Measurements from ENCODE around the gene USP17L24.
"Not testable (repeated sequence)": the region's sequence is repeated elsewhere in the genome, so short reads cannot be mapped to it uniquely, and the experiment has no call there.

Gene USP17L24

GRCh38 chr4:9324865-9325264, at the start of gene USP17L24:
USP17L24 (plus strand) TSS chr4:9325165; CDS start chr4:9325165, 0 bp downstream.
- not testable (repeated sequence) for DNase-seq

GRCh38 chr4:9324191-9324590, 774 bp upstream of the USP17L24 start:
- not testable (repeated sequence) for DNase-seq

- DNase-seq, result not testable (repeated sequence)
Measured at GRCh38 chr4:9329611-9330010, 4.6 kb downstream of the USP17L24 start, which contains the start of gene USP17L25. USP17L25 (plus strand) TSS chr4:9329911; CDS start chr4:9329911, 0 bp downstream.

GRCh38 chr4:9334358-9334757, 9.4 kb downstream of the USP17L24 start, which contains the start of gene USP17L26:
USP17L26 (plus strand) TSS chr4:9334658; CDS start chr4:9334658, 0 bp downstream.
- not testable (repeated sequence) for DNase-seq

GRCh38 chr4:9339103-9339502, 14.1 kb downstream of the USP17L24 start, which contains the start of gene USP17L5:
USP17L5 (plus strand) TSS chr4:9339403; CDS start chr4:9339403, 0 bp downstream.
- not testable (repeated sequence) for DNase-seq

GRCh38 chr4:9343848-9344247, 18.9 kb downstream of the USP17L24 start, which contains the start of gene USP17L27:
USP17L27 (plus strand) TSS chr4:9344148; CDS start chr4:9344148, 0 bp downstream.
- not testable (repeated sequence) for DNase-seq

- not testable (repeated sequence) for DNase-seq
Measured at GRCh38 chr4:9348593-9348992, 23.6 kb downstream of the USP17L24 start, which contains the start of gene USP17L28. USP17L28 (plus strand) TSS chr4:9348893; CDS start chr4:9348893, 0 bp downstream.

GRCh38 chr4:9350866-9351265, 25.9 kb downstream of the USP17L24 start:
- not testable (repeated sequence) for DNase-seq

- not testable (repeated sequence) for DNase-seq
Measured at GRCh38 chr4:9353338-9353737, 28.4 kb downstream of the USP17L24 start, which contains the start of gene USP17L29. USP17L29 (plus strand) TSS chr4:9353638; CDS start chr4:9353638, 0 bp downstream.

- DNase-seq, result not testable (repeated sequence)
Measured at GRCh38 chr4:9362829-9363228, 37.9 kb downstream of the USP17L24 start, which contains the start of gene USP17L30. USP17L30 (plus strand) TSS chr4:9363129; CDS start chr4:9363129, 0 bp downstream.

Data from activated CD4-positive, alpha-beta T cell treated with anti-CD3 and anti-CD28 coated beads, Interleukin-2, amount 50 U/mL, for 1 hour (primary cell).